ENCODE measurements around the gene STN1.

Gene STN1

GRCh38 chr10:103933557-103934121 lies 15.7 kb upstream of the STN1 start:
- Histone ChIP-seq H2AFZ (ENCODE audit: low read length) (no peak overlapping the region), H3K27ac (ENCODE audit: low read depth, low read length, poor library complexity, severe bottlenecking) (no peak overlapping the region), H4K20me1 (ENCODE audit: insufficient read depth, low read length) (no peaks in the 10 kb centered on the region), H3K9me3 (ENCODE audit: low read length) (no peaks in the 10 kb centered on the region), H3F3A (ENCODE audit: insufficient read depth, low read length) (no peaks in the 10 kb centered on the region), H3K9ac (ENCODE audit: low read length) (no peak overlapping the region), H3K27me3 (ENCODE audit: insufficient read depth, low read length) (0 out of 2 replicates have a peak, but pooled peaks cover 5% of the 10 kb centered on the region), H3K36me3 (ENCODE audit: insufficient read depth, low read length) (no peaks in the 10 kb centered on the region), H3K4me3 (ENCODE audit: low read depth, low read length, poor library complexity, severe bottlenecking) (no peak overlapping the region), H3K79me2 (ENCODE audit: insufficient read depth, low read length) (no peaks in the 10 kb centered on the region), H3K9me2 (ENCODE audit: low read depth, low read length) (no peaks in the 10 kb centered on the region), H3K4me2 (ENCODE audit: low read length) (no peak overlapping the region), H3K4me1 (ENCODE audit: insufficient read depth, low read length, severe bottlenecking) (no peaks in the 10 kb centered on the region)
- no peak for TF ChIP-seq CTCF (IDR thresholded peaks at IDR 0.05; ENCODE audit: low read length)
- TF ChIP-seq EZH2 (IDR thresholded peaks at IDR 0.05; ENCODE audit: borderline replicate concordance, low read length), result no peak

- Histone ChIP-seq H3K9me3 (ENCODE audit: low read length) (no peaks in the 10 kb centered on the region), H3K9ac (ENCODE audit: low read length) (no peak overlapping the region), H3K27ac (ENCODE audit: low read depth, low read length, poor library complexity, severe bottlenecking) (no peak overlapping the region), H4K20me1 (ENCODE audit: insufficient read depth, low read length) (no peaks in the 10 kb centered on the region), H3K79me2 (ENCODE audit: insufficient read depth, low read length) (no peaks in the 10 kb centered on the region), H3K9me2 (ENCODE audit: low read depth, low read length) (no peaks in the 10 kb centered on the region), H3K4me1 (ENCODE audit: insufficient read depth, low read length, severe bottlenecking) (no peaks in the 10 kb centered on the region), H3K4me2 (ENCODE audit: low read length) (no peak overlapping the region), H3K36me3 (ENCODE audit: insufficient read depth, low read length) (no peaks in the 10 kb centered on the region), H3K4me3 (ENCODE audit: low read depth, low read length, poor library complexity, severe bottlenecking) (no peak overlapping the region), H3F3A (ENCODE audit: insufficient read depth, low read length) (no peaks in the 10 kb centered on the region), H2AFZ (ENCODE audit: low read length) (no peak overlapping the region), H3K27me3 (ENCODE audit: insufficient read depth, low read length) (0 out of 2 replicates have a peak, but pooled peaks cover 5% of the 10 kb centered on the region)
- no peak for TF ChIP-seq EZH2 (IDR thresholded peaks at IDR 0.05; ENCODE audit: borderline replicate concordance, low read length)
These were observed 15.0 kb upstream of the STN1 start for GRCh38 chr10:103932971-103933370.

DNA sequence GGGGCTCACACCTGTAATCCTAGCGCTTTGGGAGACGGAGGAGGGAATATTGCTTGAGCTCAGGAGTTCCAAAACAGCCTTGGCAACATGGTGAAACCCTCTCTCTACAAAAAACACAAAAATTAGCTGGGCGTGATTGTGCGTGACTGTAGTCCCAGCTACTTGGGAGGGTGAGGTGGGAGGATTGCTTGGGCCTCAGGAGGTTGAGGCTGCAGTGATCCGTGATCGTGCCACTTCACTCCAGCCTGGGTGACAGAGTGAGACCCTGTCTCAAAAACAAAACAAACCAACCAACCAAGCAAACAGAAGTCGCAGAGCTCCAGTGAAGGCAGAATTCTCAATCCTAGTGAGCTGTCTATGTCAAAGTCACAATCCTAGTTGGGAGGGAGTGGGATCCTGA lies 14.3 kb upstream of the STN1 start:
- no peak overlapping the region for H3K4me3 ChIP-seq (ENCODE audit: low read depth, low read length, poor library complexity, severe bottlenecking)
- no peaks in the 10 kb centered on the region for H3K36me3 ChIP-seq (ENCODE audit: insufficient read depth, low read length)
- no peaks in the 10 kb centered on the region for H3F3A ChIP-seq (ENCODE audit: insufficient read depth, low read length)
- no peaks in the 10 kb centered on the region for H3K9me3 ChIP-seq (ENCODE audit: low read length)
- no peaks in the 10 kb centered on the region for H4K20me1 ChIP-seq (ENCODE audit: insufficient read depth, low read length)
- no peaks in the 10 kb centered on the region for H3K79me2 ChIP-seq (ENCODE audit: insufficient read depth, low read length)
- H3K27ac ChIP-seq (ENCODE audit: low read depth, low read length, poor library complexity, severe bottlenecking), result no peak overlapping the region
- H2AFZ ChIP-seq (ENCODE audit: low read length), result no peak overlapping the region
- 0 out of 2 replicates have a peak, but pooled peaks cover 5% of the 10 kb centered on the region for H3K27me3 ChIP-seq (ENCODE audit: insufficient read depth, low read length)
- H3K9me2 ChIP-seq (ENCODE audit: low read depth, low read length), result no peaks in the 10 kb centered on the region
- no peaks in the 10 kb centered on the region for H3K4me1 ChIP-seq (ENCODE audit: insufficient read depth, low read length, severe bottlenecking)
- no peak for TF ChIP-seq EZH2 (IDR thresholded peaks at IDR 0.05; ENCODE audit: borderline replicate concordance, low read length)
- TF ChIP-seq CTCF (IDR thresholded peaks at IDR 0.05; ENCODE audit: low read length), result no peak
- H3K9ac ChIP-seq (ENCODE audit: low read length), result no peak overlapping the region
- H3K4me2 ChIP-seq (ENCODE audit: low read length), result no peak overlapping the region

GRCh38 chr10:103931603-103932002 lies 13.6 kb upstream of the STN1 start:
- no peaks in the 10 kb centered on the region for H3K79me2 ChIP-seq (ENCODE audit: insufficient read depth, low read length)
- H3K4me2 ChIP-seq (ENCODE audit: low read length), result no peak overlapping the region
- no peak overlapping the region for H2AFZ ChIP-seq (ENCODE audit: low read length)
- H3K36me3 ChIP-seq (ENCODE audit: insufficient read depth, low read length), result no peaks in the 10 kb centered on the region
- 0 out of 2 replicates have a peak, but pooled peaks cover 5% of the 10 kb centered on the region for H3K27me3 ChIP-seq (ENCODE audit: insufficient read depth, low read length)
- no peak for TF ChIP-seq EZH2 (IDR thresholded peaks at IDR 0.05; ENCODE audit: borderline replicate concordance, low read length)
- TF ChIP-seq CTCF (IDR thresholded peaks at IDR 0.05; ENCODE audit: low read length), result no peak
- H3K9me2 ChIP-seq (ENCODE audit: low read depth, low read length), result no peaks in the 10 kb centered on the region
- no peaks in the 10 kb centered on the region for H3K9me3 ChIP-seq (ENCODE audit: low read length)
- H3K4me1 ChIP-seq (ENCODE audit: insufficient read depth, low read length, severe bottlenecking), result no peaks in the 10 kb centered on the region
- H4K20me1 ChIP-seq (ENCODE audit: insufficient read depth, low read length), result no peaks in the 10 kb centered on the region
- no peak overlapping the region for H3K9ac ChIP-seq (ENCODE audit: low read length)
- no peak overlapping the region for H3K4me3 ChIP-seq (ENCODE audit: low read depth, low read length, poor library complexity, severe bottlenecking)
- H3F3A ChIP-seq (ENCODE audit: insufficient read depth, low read length), result no peaks in the 10 kb centered on the region
- H3K27ac ChIP-seq (ENCODE audit: low read depth, low read length, poor library complexity, severe bottlenecking), result no peak overlapping the region

Measured in OCI-LY1 (cell line).